ENCODE data around the gene OBSCN.

Gene OBSCN

DNA sequence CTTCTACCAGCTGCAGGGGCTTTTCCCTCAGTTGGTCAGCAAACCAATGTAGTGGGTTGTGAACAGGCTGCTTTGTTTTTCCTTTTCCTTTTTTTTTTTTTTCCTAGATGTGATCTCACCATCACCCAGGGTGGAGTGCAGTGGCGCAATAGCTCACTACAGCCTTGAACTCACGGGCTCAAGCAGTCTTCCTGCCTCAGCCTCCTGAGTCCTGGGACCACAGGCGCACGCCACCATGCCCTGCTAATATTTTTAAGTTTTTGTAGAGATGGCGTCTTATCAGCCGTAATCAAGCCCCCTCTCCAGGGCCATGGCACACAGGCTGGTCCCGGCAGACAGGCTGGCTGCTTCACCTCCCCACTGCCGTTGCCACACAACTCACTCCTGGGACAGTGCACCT, 202.2 kb downstream of the OBSCN start:
- peak; percentile 23 for DNase-seq

DNA sequence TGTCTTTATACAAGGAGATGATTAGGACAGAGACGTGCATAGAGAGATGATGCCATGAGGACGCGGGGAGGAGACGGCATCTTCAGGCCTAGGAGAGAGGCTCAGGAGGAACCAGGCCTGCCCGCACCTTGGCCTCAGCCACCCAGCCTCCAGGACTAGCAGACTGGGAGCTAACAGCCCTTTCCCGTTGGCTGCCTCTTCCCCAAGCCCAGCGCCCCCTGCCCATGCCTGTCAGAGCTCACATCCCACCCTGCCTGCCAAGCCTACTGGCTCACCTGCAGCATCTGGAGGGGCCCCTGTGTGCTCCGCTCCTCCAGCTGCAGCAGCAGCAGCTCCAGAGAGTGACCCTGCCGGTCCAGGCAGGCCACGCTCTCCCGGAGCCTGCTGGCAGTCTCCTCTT, 202.8 kb downstream of the OBSCN start:
- no peak for DNase-seq

DNA sequence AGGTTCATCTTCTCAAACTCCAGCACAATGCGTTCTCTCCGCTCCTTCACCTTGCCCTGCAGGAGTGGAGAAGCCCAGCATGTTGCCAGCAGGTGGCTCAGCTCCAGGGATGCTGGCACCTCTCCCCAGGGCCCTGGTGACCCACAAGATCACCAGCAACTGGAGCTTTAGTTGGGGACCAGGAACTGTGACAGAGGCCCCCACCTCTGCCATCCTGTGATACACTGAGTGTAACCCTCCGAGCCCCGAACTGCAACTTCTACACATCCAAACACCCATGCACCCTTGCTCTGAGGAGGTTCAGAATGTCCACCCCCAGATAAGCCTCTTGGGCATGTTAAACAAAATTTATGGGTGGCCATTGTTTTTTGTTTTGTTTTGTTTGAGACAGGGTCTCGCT, 203.3 kb downstream of the OBSCN start:
- no peak for DNase-seq

DNA sequence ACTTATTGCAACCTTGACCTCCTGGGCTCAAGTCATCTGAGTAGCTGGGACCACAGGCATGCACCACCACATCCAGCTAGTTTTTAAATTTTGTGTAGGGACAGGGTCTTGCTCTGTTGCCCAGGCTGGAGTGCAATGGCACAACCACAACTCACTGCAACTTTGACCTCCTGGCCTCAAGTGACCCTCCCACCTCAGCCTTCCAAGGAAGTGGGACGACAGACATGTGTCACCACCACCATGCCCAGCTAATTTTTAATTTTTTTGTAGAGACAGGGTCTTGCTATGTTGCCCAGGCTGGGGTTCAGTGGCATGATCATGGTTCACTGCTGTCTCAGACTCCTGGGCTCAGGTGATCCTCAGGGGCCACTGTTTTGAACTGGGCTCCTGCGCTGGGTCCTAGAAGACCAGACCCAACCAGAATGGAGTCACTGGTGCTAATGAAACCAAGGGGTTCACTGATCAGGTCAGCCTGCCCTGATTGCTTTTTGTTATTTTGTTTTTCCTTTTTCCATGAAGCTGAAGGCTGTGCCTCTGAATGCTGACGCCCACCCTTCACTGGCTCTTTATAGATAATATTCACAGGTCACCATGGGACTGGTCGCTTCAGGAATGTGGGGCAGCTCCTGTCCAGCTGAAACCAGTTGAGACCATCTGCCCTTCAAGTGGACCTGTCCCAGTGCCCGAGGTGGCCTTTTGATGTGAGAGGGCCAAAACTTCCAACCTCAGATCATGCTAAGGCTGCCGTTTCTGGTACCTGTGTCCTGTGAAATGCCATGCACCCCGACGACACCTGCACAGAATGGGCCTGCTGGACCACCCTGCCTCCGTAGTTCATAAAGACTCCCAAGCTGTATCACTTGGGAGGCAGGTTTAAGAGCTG, 203.9 kb downstream of the OBSCN start:
- no peak for DNase-seq

DNA sequence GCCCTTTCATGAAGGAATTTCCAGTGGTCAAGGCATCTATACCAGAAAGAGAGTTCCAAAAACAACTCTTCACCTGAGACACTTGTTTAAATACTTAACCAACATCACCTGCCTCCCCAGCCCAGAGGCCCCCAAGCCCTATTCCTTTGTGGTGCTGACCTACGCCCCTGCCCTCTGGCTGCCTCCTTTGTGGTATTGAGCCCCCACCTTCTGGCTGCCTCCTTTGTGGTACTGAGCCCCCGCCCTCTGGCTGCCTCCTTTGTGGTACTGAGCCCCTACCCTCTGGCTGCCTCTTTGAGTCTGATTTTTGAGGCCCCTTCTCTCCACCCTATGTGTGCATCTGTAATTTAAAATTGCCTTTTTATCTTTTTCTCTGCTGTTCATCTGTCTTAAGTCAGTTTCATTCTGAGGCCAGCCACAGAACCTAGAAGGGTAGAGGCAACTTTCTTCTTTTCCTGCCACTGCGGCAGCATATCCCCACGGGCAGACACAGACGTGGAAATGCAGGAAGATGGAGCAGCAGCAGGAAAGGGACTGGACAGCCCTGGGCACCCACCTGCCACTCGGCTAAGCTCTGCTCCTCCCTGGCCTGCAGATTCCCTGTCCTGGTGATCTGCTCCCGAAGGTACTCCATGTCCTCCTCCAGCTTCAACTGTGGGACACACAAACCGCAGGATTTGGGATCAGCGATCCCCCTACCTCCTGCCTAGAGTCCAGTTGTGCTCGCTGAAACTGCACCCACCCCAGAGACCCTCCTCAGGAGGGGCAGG, 205.6 kb downstream of the OBSCN start:
- no peak for DNase-seq

DNA sequence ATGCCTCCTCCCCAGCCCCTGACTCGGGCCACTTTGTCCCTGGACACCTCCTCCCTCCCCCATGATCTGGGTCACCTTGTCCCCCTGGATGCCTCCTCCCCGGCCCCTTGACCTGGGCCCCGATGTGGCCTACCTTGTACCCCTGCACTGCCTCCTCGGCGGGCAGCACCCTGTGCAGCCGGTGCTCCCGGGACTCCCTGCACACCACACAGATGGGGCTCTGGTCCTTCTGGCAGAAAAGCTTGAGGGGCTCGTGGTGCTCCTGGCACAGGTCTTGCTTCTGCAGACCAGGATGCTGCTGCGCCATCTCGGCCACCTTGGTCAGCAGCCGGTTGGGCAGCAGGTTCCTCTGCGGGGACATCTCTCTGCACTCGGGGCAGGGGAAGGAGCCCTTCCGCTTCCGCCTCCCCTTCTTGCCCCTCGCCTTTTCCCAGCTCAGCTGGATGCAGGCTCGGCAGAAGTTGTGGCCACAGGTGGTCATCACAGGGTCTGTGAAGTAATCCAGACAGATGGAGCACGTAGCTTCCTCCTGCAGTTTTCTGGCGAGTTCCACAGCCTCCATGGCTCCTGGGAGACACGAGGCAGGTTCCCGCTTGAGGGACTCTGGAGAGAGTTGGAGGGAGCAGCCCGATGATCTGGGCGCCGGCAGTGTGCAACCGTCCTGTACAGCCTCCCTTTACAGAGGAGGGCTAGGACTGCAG, 206.8 kb downstream of the OBSCN start:
- no peak for DNase-seq

DNA sequence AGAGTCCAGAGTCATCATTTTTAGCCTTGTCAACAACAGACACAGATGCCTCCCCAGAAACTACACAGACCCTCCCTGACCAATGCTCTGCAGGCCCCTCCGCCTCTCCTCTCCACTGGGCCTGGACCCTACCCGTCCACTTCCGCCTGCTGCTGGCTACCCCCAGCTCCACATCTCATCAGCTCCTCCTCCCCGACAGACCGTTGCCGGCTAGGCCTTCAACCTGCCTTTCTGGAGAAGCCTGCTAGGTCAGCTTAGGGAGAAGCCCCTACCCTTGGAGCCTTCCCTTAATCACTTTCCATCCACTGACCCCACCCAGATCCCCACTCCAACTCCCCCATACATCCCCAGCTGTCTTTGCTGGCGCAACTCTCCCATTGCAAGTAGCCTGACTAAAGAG, 207.4 kb downstream of the OBSCN start:
- no peak for DNase-seq

DNA sequence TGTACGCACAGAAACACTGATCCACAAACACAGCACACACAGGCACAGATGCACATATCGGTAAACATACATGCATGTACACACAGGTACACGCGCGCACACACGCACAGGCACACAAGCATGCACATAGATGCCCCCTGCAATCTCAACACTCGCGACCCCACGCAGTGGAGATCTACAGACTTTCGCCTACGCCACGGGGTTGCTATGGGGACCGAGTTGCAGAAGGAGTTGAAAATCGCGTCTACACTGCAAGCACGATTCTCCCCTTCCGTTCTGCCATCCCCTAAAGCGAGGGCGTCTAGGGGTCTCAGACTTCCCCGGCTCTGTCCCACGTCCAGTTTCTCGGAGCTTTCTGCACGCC, 208.0 kb downstream of the OBSCN start:
- no peak for DNase-seq

DNA sequence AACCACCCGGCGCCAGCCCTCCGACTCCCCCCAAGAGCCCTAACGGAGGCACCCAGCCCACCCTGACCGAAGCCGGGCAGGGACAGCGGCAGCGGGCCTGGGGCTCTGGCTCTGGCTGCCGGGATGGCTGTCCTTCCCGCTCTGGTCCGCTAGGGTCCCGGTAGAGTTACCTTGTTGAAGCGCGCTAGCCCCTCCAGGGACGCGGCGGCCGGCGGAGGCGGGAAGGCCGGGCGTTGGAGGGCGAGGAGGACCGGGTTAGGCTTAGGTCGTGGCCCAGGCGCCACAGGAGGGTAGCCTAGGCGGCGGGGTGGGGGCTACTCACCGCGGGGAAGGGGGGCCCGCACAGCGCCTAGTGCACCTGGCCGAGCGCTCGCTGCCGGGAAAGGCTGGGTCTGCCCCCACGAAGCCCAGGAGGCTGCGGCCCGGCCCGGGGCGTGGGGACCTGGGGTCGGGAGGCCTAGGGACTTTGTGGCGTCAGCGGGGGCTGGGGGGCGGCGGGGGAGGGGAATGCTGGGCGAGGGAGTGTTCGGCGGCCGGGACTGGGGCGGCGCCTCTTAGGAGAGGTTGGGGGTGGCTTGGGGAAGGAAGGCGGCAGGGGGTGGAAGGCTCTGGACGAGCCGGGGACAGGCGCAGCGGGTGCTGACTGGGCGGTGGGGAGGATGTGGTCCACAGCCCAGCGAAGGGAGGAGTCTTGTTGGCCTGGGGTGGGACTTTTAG, 208.5 kb downstream of the OBSCN start, which contains the start of gene TRIM17:
Gene TRIM17 (minus strand): TSS at position 645 of the 717 bp plus-strand sequence. CDS start 1,789 bp downstream, outside the sequence.
- DNase-seq, result peak; percentile 49

DNA sequence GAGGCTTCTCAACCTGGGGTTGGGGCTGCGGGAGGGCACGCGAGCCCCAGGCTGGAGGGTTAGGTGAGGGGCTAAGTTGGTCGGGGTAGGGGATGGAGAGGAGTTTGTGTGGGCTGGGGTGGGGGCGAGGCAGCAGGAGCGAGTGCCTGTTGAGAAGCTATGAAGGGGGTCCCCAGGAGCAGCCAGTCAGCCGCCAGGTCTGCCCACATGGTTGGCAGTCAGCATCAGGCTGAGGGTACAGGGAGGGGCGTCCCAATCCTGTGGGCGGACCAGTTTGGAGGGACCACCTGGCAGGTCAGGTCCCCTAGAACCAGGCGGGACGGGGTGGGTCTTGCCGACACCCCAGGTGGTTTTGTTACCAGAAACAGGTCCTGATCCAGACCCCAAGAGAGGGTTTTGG, 209.2 kb downstream of the OBSCN start:
- DNase-seq, result no peak

DNA sequence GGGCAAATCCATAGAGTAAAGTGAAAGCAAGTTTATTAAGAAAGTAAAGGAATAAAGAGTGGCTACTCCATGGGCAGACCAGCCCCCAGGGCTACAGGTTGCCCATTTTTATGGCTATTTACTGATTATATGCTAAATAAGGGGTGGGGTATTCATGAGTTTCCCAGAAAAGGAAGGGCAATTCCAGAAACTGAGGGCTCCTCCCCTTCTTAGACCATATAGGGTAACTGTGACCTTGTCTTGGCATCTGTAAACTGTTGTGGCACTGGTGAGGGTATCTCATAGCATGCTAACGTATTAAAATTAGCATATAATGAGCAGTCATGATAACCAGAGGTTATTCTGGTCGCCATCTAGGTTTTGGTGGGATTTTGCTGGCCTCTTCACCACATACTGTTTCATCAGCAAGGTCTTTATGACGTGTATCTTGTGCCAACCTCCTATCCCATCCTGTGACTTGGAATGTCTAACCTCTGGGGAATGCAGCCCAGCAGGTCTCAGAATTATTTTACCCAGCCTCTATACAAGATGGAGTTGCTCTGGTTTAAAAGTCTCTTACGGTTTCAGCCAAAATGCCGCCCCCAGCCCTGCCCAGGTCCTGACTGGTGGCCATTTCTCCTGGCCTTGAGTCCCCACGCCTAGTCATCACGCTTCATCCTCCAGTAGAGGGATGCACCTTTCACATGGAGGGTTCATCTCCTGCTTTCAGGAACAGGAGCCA, 209.8 kb downstream of the OBSCN start:
- DNase-seq, result peak; percentile 82

DNA sequence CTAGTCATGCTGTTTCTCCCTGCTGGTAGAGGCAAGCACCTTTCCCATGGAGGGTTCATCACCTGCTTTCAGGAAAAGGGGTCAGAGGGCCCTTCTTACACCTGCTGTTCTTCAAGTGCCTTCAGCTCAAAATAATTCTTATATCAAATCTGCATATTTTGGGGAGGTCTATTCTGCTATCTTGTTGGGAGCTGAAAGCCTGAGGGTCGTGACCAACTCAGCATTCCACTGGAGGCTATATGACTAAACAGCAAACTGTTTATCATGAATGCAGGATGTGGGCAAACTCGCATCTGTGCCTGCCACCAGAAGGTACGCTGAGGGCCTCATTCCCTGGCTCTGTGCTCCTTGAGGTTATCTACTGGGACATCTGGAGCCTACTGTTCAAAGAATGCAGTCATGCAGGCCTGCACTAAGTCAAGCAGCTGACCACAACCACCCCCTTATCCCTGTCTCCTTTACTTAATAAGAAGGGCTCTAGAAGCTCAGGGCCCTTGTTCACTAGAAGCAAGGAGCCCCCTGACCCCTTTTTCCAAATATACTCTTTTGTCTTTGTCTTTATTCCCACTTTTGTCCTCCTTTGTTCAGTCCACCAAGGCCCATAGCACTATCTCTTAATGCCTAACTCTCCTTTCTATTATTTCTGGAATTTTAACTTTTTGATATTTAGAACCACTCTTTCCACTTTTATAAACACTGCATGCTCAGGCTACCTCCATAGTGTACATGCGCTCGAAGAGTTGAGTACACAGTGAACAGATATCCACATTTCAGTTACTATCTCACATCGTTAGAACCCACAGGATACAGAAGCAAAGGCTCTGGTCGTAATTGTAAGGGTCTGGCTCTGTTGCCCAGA, 213.4 kb downstream of the OBSCN start:
- DNase-seq, result peak; percentile 34

DNA sequence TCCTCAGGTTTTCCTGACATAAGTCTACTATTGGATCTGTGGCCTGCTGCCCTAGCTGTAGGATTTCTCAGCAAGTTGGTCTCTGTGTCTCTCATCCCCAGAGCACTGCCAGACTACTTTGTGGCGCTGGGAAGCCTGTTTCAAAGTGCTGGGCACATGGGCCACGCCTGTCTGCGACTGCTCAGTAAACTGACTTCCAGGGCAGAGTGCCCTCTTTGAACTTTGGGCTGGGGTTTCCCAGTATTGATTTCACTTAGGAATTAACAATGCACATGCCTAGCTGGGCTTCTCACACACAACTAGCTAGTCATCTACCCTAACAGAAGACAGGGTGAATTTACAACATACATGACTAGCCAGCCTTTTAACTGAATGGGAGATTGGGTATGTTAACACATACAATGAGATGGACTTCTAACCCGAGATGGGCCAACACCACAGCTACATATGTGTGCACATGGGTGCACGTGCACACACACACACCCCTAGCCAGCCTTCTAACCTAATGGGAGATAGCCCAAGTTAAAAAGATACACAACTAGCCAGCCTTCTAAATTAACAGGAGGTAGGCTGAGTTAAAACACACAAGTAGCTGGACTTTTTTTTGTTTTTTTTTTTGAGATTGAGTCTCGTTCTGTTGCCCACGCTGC, 215.7 kb downstream of the OBSCN start:
- DNase-seq, result no peak

DNA sequence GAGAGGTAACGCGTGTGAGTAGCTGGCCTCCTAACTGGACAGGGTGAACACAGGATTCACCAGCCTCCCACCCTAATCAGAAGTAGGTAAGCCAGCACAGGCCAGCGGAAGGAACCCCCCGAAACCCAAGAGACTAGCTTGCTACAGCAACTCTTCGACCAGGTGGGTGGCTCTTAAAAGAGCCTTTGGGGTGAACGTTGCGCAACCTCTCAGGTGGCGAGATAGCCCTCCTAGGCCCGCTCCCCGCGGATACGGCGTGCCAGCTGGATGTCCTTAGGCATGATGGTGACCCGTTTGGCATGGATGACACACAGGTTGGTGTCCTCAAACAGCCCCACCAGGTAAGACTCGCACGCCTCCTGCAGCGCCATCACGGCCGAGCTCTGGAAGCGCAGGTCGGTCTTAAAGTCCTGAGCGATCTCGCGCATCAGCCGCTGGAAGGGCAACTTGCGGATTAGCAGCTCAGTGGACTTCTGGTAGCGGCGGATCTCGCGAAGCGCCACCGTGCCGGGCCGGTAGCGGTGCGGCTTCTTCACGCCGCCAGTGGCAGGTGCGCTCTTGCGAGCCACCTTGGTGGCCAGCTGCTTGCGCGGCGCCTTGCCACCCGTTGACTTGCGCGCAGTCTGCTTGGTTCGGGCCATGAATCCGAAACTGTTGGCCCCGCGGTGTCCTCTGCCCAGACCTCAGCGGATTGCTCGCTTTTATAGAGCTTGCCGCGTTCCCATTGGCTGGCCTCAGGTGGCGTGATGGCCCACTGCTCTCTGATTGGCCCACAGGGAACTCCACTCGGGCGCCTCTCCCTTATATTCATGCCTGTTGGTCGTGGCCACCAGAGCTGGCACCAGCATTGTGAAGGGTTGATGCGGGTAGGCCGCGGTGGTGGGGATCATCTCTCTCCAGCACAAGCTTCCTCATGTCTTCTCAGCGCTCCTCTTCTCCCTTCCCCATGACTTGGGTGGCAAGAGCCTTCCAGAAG, 217.1 kb downstream of the OBSCN start:
- DNase-seq, result no peak

DNA sequence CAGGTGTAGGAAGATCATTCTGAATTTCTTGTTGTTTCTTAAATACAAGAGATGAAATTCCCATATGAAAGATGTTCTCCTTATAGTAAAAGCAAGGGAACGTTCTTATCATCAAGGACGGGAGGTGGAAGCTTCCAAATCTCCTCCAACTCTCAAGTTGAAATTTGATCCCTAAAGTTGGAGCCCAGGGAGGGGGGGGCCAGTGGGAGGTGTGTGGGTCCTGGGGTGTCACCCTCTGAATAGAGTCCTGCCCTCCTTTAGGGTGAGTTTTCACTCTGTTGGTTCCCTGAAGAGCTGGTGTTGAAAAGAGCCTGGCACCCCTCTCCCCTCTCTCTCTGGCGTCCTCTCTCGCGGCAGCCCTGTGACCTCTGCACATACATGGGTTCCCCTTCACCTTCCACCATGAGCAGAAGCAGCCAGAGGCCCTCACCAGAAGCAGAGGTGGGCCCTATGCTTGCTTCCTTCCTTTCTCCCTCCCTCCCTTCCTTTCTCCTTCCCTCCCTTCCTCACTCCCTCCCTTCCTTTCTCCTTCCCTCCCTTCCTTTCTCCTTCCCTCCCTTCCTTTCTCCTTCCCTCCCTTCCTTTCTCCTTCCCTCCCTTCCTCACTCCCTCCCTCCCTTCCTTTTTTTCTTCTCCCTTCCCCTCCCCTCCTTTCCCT, 218.8 kb downstream of the OBSCN start:
- no peak for DNase-seq

DNA sequence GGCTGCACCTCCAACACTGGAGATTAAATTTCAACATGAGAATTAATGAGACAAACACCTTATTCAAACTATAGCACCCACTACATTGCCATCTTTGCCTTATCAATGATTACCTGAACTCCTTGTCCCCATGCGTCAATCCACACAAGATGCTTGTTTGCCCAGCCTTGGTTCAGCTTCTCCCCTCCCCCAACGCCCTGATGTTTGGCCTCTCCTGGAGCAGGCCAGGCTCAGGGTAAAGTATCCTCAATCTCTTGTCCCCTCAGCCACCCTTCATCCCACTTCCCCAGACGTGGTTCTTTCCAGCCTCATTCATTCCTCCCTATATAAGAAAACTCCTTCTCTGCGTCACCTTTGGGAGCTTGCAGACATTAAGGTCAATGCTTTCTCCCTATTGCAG, 220.6 kb downstream of the OBSCN start:
- DNase-seq, result no peak
